NCI-H2029 (cell line): ENCODE data around the gene CFAP46.
A peak's percentile ranks its signal among the peaks of the same experiment; 100 is the strongest.
"Not testable (repeated sequence)": the region's sequence is repeated elsewhere in the genome, so short reads cannot be mapped to it uniquely, and the experiment has no call there.

Experiments used
- DNase-seq: peaks from one replicate; lab custom pipeline; 2025; lab: John Stamatoyannopoulos, UW

CFAP46 gene

GRCh38 chr10:132962623-132963429 is 20.5 kb upstream of the CFAP46 start:
- DNase-seq: no peak

- peak; percentile 32 for DNase-seq
These were observed 19.6 kb upstream of the CFAP46 start for GRCh38 chr10:132961787-132962622.

- no peak for DNase-seq
These were observed 19.0 kb upstream of the CFAP46 start for GRCh38 chr10:132961420-132961786.

GRCh38 chr10:132960631-132961419 is 18.5 kb upstream of the CFAP46 start:
- no peak for DNase-seq

GRCh38 chr10:132960071-132960472 is 17.7 kb upstream of the CFAP46 start:
- no peak for DNase-seq

GRCh38 chr10:132959559-132959961 is 17.2 kb upstream of the CFAP46 start:
- DNase-seq: no peak

- no peak for DNase-seq
These were observed 16.7 kb upstream of the CFAP46 start for GRCh38 chr10:132958883-132959558.

- no peak for DNase-seq
These were observed 15.9 kb upstream of the CFAP46 start for GRCh38 chr10:132957981-132958882.

GRCh38 chr10:132957131-132957530 is 14.8 kb upstream of the CFAP46 start:
- no peak for DNase-seq

GRCh38 chr10:132956259-132956658 is 13.9 kb upstream of the CFAP46 start:
- DNase-seq: not testable (repeated sequence)

- no peak for DNase-seq
These were observed 13.1 kb upstream of the CFAP46 start for GRCh38 chr10:132955479-132955878.

- no peak for DNase-seq
These were observed 11.1 kb upstream of the CFAP46 start for GRCh38 chr10:132953428-132953827.

GRCh38 chr10:132951926-132952325 is 9.6 kb upstream of the CFAP46 start:
- no peak for DNase-seq

GRCh38 chr10:132948351-132948750 is 6.0 kb upstream of the CFAP46 start:
- DNase-seq: no peak

- no peak for DNase-seq
These were observed 5.5 kb upstream of the CFAP46 start for GRCh38 chr10:132947843-132948242.

GRCh38 chr10:132946806-132947546 is 4.6 kb upstream of the CFAP46 start:
- no peak for DNase-seq

- DNase-seq: no peak
These were observed 3.9 kb upstream of the CFAP46 start for GRCh38 chr10:132946311-132946710.

- no peak for DNase-seq
These were observed 3.5 kb upstream of the CFAP46 start for GRCh38 chr10:132945894-132946255.

GRCh38 chr10:132945125-132945893 is 2.9 kb upstream of the CFAP46 start:
- no peak for DNase-seq
